HS-5 (cell line): Measurements from ENCODE around the gene GSPT1.
"Not testable (repeated sequence)": the region's sequence is repeated elsewhere in the genome, so short reads cannot be mapped to it uniquely, and the experiment has no call there.

Source experiments
- DNase-seq: peaks from one replicate; pipeline ENCODE4 v3.0.0-alpha.2; 2012; ENCODE audit warnings: low read depth

The GSPT1 gene

GRCh38 chr16:11857161-11857560 is 58.6 kb downstream of the GSPT1 start:
- DNase-seq = no peak

GRCh38 chr16:11852092-11852809 is 63.5 kb downstream of the GSPT1 start:
- DNase-seq = no peak

- peak; percentile 70 for DNase-seq
Measured at GRCh38 chr16:11851294-11852091, 64.3 kb downstream of the GSPT1 start, which contains the start of gene RSL1D1. Gene RSL1D1, minus strand, starts transcription at chr16:11851542. Its CDS starts 30 bp downstream, at chr16:11851512.

- DNase-seq = peak; percentile 48
Measured at GRCh38 chr16:11848842-11849241, 66.9 kb downstream of the GSPT1 start.

GRCh38 chr16:11844499-11844898 is 71.3 kb downstream of the GSPT1 start:
- DNase-seq = no peak

GRCh38 chr16:11843861-11844260 is 71.9 kb downstream of the GSPT1 start:
- DNase-seq = no peak

GRCh38 chr16:11843206-11843605 is 72.5 kb downstream of the GSPT1 start:
- no peak for DNase-seq

- no peak for DNase-seq
Measured at GRCh38 chr16:11841026-11841425, 74.7 kb downstream of the GSPT1 start.

GRCh38 chr16:11836650-11837244 is 79.0 kb downstream of the GSPT1 start:
- DNase-seq = peak; percentile 70

GRCh38 chr16:11835891-11836649 is 79.7 kb downstream of the GSPT1 start:
- DNase-seq = no peak

GRCh38 chr16:11835309-11835708 is 80.4 kb downstream of the GSPT1 start:
- no peak for DNase-seq

GRCh38 chr16:11833951-11834695 is 81.6 kb downstream of the GSPT1 start:
- no peak for DNase-seq

- DNase-seq = no peak
Measured at GRCh38 chr16:11828696-11829095, 87.1 kb downstream of the GSPT1 start.

- DNase-seq = not testable (repeated sequence)
Measured at GRCh38 chr16:11825520-11826165, 90.1 kb downstream of the GSPT1 start.

GRCh38 chr16:11824362-11824761 is 91.4 kb downstream of the GSPT1 start:
- no peak for DNase-seq

- DNase-seq = not testable (repeated sequence)
Measured at GRCh38 chr16:11823645-11824044, 92.1 kb downstream of the GSPT1 start.

- DNase-seq = no peak
Measured at GRCh38 chr16:11819798-11820197, 96.0 kb downstream of the GSPT1 start.

GRCh38 chr16:11818970-11819369 is 96.8 kb downstream of the GSPT1 start:
- not testable (repeated sequence) for DNase-seq
